HG03432 (cell line): ENCODE results near the gene KCNS3.

Source experiments
- ATAC-seq: cut with Tn5 transposase; IDR thresholded peaks from one replicate; pipeline ENCODE4 v1.9.1; 2021; ENCODE audit warnings: mild to moderate bottlenecking, moderate library complexity; ENCODE audit not compliant: unreplicated experiment

KCNS3 gene

DNA sequence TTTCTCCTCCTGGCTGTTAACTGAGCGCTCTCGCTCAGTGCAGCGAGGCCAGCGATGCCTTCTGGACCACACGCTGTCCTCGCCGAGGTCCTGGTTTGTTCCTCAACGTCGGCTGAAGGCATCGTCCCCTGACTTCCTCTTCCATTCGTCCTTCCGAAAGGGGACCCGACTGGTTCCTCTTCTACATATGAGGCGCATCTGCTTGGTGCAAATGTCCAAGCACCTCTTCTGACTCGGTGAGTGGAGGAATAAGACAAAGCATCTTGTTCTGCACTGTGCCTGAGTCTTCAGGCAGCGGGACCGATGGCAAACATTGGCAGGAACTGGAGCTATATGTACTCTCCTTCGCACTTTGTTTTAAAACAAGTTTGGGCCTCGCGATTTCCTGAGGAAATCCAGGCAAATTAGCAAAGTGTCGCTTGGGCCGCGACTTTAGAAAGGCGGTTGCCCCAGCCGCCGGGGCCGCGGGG lies 621 bp upstream of the KCNS3 start:
- peak; percentile 26 for ATAC-seq

DNA sequence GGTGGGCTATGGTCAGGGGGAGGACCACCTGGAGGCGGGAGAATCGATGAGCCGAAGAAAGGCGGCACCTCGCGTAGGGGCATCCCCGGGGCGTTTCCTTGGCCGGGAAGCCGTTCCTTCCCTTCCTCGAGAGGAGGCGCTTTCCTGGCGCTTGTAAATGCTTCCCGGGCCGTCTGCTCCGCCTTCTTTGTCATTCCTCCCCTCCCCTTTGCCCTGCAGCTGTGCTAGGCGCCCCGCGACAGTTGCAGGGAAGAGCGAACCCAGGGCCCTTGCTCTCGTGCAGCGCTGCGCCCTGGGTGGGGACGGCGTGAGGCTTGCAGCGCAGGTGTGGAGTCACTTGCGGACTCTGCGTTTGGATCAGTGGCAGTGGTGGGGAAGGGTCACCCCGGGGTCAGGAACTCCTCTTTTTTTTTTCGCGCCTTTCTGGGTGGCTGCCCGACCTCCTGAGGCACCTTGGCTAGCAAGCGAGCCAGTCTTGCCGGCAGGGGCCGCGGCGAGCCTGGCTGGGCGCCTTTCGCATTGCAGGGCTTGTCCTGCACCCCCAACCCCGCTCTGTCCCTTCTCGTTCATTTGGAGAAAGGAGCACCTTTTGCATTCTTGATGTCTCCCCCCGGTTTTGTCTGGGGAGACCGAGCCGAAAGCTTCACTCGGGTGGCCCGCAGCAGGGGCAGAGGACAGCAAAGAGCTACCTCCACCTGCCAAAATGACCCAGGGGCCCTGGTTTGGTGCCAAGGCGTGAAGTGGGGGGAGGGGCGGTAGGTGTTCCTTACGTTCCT lies 858 bp downstream of the KCNS3 start:
- peak; percentile 20 for ATAC-seq

DNA sequence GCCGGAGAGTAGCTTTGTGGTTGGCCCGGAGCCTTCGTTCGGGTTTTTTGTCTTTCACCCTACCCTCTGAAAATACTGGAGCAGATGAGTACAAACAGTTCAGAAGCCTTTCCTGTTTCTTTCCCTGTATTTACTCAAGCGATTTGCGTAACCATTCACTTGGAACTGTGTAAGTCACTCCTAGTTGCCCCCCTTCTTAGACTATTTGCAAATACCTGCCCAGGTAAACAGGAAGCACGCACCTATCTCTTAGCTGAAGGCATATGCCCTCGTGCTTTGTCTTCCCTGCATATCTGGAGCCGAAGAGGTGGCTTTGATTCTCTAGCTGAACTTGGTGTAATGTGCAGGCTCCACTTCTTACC lies 1.4 kb downstream of the KCNS3 start:
- no peak for ATAC-seq

DNA sequence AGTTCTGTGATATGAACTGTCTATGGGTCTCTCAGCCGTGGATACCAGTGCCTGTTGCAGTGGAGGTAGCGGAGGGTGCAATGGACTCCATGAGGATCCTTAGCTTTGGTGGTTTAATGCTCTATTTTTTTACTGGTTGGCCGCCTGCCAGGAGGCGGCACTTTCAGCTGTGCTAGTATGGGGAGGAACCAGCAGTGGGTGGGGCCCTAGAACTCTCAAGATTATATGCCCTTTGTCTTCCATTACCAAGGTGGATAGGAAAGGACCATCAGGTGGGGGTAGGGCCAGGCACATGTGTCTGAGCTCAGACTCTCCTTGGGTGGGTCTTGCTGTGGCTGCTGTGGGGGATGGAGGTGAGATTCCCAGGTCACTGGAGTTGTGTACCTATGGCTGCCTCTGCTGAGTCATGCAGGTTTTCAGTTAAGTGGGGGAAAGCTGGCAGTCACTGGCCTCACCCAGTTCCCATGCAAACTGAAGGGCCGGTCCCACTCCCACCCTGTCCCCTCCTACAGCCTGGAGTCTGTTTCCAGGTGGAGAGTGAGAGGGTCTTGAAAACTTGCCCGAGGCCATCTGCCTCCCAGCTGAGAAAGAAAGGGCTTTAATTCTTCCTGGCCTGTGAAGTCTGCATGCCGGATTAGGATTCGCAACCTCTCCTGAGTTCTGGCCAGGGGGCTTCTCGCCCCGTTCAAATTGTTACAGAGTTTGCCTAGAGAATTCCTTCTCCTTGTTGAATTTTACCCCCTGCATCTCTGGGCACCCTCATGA lies 14.5 kb downstream of the KCNS3 start:
- ATAC-seq = no peak

DNA sequence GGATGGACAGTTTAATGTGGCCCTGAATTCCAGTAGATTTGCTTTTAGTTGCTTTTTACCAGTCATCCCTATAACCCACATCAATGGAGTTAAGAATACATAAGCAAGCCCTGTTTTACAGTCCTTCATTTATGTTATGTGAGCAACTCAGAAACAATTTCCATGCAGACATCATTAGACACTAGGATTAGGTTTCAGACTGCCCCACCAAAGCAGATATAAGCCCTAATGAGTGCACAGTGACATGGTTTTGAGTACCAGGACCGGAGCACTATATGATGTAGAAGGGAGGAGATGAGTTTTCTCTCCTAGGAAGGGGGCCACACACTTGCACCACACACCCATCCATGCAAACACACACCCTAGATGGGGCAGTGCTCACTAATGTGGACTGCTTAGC lies 15.5 kb downstream of the KCNS3 start:
- no peak for ATAC-seq

DNA sequence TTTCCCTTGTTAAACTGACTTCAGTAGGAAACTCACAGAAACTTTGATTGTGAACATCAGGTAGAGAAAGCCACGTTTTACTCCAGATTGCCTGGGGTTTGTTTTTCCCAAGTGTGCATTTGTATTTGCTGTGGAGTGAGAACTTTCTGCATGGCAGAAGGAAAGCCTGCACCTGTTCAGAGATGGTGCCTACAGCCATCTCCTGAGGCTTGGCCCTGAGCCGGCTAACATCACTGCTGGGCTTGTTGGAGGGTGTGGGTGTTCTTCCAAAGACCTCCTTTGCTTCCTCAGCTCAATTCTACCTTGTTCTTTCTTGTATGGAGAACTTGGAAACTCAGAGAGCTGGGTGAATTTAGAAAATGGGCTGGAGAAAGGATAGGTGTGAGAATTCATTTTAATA lies 16.1 kb downstream of the KCNS3 start:
- no peak for ATAC-seq

DNA sequence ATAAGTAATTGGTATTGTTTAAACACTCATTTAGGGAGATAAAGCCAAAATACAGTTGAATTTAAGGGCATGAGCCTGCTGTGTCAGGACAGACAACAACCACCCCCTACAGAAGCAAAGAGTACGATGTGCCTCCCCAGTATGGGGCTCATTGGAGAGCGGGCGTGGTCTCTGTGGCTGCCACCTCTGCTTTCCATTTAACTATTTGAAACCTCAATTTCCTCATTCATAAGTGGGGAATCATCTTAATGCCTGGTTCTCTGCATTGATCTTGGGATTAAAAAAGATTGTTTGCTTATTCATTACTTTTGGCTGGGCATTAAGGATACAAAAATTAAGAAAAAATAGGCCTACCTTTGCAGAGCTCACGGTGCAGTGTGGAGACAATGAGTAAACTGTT lies 21.4 kb downstream of the KCNS3 start:
- no peak for ATAC-seq

DNA sequence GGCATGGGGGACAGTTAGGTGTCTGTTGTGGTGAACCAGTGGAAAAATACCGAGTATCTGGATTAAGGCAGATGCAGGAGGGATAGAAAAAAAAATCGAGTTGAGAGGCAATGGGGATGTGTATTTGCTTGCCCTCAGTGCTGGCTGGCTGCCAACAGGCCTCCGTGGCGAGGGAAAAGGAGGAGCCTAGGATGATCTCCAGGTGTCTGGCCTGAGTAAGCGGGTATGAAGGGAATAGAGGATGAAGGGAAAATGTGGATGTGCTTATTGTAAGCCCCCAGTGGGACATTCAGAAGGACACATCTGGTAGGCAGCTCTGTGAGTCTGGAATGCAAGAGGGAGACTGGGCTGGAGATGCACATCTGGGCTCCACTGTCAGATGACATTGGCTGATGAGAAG lies 22.8 kb downstream of the KCNS3 start:
- no peak for ATAC-seq

DNA sequence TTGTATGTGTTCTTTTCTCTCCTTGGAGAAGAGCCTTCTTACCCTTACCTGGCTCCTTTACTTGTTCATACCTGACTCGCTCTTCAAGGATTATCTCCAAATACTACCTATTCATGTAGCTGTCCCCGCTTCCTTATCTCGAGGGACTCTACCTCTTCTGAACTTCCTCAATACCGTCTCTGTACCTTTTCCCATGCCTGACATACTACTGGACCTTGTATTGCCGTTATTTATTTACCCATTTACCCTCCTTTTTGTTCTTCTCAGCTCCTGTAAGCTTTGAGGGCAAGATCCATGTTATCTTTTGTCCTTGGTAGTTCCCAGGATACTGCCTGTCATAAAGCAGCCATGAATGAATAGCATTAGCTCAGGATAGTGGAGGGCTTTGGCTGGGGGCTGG lies 32.5 kb downstream of the KCNS3 start:
- no peak for ATAC-seq

DNA sequence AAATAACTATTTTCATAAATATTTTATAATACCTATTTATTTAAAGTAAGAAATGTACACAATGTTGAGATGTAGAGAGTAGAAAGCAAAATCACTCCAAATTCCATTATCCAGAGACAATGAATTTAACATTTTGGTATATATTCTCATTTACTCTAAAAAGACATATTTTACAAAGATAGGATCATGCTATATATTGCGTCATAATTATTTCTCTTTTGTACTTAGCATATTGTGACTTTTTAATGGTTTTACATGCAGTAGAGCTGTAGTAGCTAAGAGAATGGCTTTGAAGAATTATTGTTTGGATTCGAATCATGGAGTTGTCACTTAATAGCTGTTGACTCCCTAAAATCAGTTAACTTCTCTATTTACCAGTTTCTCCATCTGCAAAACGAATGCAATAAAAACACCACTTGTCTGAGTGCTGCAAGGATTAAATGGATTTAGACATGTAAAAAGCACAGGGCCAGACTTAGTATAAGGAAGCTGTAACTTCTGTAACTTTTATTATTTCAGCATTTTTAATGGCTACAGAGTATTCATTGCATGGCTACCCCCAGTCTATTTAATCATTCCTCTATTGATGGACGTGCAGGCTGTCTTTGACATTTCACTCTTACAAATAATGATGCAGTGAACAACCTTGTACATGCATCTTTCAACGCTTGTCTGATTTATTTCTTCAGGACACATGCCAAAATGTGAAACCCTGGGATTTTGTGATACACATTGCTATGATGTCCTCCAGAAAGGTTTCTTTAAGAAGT lies 33.2 kb downstream of the KCNS3 start:
- peak; percentile 27 for ATAC-seq

DNA sequence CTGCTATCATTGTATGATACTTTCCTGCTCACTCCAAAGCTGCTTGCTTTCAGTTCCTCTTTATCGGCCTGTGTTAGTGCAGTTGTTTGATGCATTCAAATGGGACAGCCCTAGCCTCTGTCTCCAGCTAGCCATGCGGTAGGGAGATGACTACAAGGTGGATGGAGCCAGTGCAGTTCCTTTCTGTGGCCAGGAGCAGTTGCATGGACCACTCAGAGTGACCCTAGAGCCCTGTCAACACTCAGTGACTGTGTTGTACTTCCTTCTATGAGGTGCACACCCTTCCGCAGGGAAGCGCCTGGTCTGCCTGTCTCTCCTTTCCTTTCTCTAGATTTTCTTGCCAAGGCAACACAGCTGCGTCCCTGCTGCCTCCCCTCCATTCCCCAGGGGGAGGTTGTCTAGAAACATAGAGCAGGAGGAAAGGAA lies 33.8 kb downstream of the KCNS3 start:
- ATAC-seq = peak; percentile 99

DNA sequence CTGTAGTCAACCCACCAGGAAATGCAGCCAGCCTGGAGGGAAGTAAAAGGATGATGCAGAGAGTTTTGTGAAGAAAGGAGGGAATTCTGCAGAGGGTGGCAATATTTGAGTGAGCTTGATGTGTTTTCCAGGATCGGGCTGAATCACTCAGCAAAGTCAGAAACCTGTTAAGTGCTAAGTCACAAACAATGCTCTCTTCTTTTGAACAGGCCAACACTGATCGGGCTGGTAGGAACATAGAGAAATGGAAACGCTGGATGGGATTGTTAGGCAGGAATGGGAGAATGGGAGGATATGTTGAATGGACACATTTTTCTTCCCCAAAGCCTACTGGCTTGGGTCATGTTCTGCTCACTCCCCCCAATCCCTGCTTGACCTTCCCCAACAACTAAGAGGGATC lies 36.6 kb downstream of the KCNS3 start:
- ATAC-seq = no peak

DNA sequence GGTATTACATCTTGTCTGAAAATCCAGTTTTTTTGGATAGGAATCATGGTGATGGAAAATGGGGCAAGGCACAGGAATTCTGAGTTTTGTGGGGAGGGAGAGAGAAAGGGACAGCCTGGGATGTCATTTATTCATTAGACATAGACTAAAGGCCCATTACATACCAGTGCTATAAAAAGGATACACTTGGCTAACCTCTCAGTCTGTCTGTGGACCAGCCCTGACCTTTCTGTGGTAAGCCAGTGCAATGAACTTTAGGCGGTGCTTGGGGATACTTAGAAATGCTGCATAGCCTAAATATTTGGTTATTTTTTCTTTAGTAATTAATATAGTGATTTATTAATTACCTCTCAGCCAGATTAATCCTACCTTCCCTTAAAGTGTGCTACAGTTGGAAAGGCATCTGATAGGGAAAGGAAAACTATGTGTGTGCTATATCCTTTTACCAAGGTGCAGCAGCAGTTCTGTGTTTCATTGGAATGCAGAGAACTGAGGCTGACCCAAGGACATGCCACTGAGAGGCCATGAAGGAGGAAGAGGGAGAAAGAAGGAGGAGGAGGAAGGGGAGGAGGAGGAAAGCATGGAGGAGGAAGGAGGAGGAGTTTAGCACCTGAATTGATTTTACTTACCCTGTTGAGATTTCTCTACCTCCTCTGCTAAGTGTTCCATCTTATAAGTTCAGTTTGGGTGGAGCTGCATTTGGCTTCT lies 37.5 kb downstream of the KCNS3 start:
- no peak for ATAC-seq

DNA sequence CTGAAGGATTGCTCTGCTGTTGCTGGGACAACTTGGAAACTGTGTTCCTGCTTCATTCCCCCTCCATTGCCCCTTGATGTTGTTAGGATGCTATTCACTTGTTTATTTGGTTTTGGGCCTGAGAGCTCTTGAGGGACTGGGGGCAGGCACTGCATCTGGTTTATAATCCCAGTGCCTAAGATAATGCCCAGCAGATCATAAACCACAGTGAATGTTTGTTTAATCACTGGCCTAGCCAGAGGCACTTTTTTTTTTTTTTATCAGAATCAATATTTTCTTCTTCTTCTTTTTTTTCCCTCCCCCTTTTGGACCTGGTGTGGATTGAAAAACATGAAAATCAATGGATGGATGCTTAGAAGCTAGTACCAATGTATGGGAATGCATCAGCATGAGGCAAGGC lies 38.1 kb downstream of the KCNS3 start:
- no peak for ATAC-seq

DNA sequence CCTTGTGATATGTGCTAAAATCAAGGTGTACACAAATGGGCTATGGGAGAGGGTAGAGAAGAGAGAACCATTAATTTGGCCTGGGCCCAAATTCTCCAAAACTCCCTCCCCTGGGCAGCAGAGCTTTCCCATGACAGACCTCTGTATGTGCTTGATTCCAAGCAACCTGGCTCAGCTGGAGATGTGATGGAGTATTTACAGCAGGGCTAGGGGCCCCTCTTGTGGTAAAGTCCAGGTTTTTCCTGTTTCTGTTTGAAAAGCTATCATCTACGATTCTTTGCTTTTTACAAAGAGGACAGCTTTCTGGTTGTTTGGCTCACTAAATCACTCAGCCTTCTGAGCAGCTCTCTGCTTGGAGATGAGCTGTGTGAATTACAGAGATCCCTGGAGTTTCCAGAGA lies 40.3 kb downstream of the KCNS3 start:
- no peak for ATAC-seq

DNA sequence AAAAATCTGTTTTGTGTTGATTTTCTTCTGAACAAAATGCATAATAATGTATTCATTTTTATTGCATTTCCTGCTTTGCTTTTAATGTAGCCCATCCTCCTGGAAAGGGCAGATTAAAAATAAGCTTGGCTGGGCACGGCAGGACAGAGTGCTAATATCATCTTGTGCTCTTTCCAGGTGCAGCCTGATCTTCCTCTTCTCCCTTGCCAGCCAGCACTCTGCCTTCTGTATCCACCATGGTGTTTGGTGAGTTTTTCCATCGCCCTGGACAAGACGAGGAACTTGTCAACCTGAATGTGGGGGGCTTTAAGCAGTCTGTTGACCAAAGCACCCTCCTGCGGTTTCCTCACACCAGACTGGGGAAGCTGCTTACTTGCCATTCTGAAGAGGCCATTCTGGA lies 52.3 kb downstream of the KCNS3 start:
- ATAC-seq = no peak

DNA sequence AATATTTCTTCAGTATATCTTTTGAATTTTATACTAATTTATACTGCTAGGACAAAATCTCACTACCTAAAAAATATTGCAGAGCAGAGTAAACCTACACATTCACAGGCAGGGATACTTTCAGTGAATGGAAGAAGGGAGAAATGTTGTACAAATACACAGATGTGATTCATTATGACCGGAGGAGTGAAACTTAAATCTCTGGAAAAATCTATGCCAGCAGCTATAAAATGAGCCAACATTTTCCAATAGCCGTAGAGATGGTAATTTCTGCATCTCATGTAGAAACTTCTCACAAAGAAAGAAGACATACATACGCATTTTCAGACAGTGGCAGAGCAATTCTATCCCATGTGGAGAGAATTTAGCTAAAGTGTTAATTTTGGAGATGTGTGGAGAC lies 54.8 kb downstream of the KCNS3 start:
- ATAC-seq = no peak

DNA sequence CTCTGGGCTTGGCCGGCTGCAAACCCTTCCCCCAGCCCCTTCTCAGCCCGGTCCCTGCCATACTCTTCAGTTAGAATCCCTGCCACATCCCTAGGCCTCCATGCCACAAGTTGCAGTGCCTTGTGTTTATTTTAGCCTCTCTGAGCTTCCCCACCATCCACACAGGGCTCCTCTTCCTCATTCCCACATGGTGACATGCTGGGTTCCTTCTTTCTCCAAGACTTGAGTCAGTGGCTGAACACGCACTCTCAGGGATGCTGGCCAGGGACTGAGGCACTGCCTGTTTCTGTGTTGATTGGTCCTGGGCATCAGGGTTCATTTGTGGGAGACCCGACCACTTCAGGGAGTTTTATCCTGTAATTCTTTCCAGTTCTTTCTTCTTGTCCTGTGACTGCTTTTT lies 56.3 kb downstream of the KCNS3 start:
- ATAC-seq = no peak

DNA sequence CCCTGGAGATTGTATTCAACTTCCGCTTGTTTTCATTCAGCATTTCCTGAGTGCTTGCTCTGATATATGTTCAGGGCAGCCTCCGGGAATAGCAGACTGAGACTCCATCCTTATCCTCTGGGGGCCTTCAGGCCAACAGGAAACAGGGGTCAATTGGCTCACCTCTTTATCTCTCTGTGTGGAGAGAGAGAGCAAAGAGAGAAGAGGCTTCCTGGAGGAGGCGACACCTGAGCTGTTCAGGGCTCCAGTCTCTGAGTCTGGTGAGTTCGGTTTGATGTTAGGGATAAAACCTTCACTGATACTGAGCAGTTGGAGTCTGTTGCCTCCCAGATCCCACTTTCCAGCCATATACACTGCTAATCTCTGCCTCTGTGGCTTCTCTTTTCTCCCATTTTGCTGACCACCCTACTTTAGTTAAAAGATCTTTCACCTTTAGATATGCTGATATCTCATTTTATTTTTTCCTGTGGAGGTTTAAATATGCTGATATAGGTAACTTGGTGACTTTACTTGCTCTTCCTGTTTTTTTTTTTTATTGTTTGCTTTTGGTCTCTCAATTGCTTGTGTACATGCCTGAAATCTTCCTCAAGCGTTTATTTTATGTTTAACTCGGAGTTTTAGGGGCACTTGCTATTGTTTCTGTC lies 56.9 kb downstream of the KCNS3 start:
- no peak for ATAC-seq

DNA sequence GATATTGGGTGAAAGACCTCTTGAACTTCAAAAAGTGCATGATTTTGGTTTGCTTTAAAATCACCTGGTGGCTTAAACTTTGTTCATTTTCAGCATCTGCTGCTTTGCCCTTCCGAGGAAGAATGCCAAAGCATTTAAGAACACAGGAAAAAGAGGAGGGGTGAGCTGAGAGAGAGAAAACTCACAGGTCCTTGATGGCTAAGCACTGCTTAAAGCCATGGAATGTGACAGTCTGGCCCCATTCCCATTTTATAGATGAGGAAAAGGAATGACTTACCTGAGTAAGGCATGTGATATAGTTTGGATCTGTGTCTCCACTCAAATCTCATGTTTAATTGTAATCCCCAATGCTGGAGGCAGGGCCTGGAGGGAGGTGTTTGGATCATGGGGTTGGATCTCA lies 58.1 kb downstream of the KCNS3 start:
- no peak for ATAC-seq
